GM12891 (cell line): ENCODE data around the gene BCL2L13.
A peak's percentile ranks its signal among the peaks of the same experiment; 100 is the strongest.

ENCODE experiments used
- PAX5 ChIP-seq: IDR thresholded peaks from 2 replicates; pipeline ENCODE4 v1.6.1; 2011; ENCODE audit warnings: low read length, moderate library complexity, mild to moderate bottlenecking; ENCODE audit not compliant: insufficient read depth, severe bottlenecking
- POLR2A ChIP-seq: IDR thresholded peaks from 2 replicates; pipeline ENCODE4 v1.6.1; 2011; ENCODE audit warnings: low read depth, low read length, control low read depth
- POLR2AphosphoS5 ChIP-seq: IDR thresholded peaks from 2 replicates; pipeline ENCODE4 v1.6.1; 2011; ENCODE audit warnings: low read depth, low read length, control low read depth

DNA sequence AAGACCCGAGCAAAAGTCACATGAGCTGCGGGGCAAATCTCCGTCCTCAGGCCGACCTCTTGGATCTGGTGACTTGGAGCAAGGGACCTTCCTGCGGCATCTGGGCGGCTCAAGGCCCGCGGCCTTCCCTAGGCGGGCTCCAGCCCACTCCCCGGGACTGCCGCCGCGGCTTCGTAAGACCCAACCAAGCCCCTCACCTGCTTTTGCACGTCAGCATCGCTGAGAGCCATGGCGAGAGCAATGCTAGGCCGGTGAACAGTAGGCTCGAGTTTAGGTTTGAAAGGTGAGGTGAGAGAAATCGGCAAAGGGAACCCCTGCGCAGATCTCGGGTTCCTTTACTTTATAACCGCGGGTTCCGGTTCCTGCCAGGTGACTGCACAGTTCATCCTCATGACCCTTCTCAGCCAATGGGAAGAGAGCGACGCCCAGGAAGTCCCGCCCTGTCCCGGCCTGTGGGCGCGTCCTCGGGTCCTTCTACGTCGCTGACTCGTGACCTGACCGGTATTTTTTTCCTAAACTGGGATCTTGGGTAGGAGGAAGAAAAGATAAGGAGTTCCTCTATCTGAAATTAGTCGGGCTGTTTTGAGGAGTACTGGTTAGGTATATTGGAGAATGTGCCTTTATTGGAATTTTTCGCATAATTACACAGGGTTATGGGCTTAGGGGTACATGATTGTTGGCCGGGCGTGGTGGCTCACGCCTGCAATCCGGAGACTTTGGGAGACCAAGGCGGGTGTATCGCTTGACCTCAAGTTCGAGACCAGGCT, 10.0 kb upstream of the BCL2L13 start, which contains the start of gene ATP6V1E1:
- TF ChIP-seq PAX5 = no peak
- peak; percentile 94 for TF ChIP-seq POLR2A
- TF ChIP-seq POLR2AphosphoS5 = peak; percentile 91
